IMR-90 (cell line): Measurements from ENCODE around the gene TFB2M.

Experiments used
- CEBPB ChIP-seq: IDR thresholded peaks from 2 replicates; pipeline ENCODE4 v1.6.1; 2012; ENCODE audit warnings: low read depth, low read length, improper control_type of control experiment
- TF ChIP-seq, protein P1 (sequence below): conservative IDR thresholded peaks from 2 replicates; pipeline ENCODE4 v1.5.1; 2012; ENCODE audit warnings: mild to moderate bottlenecking, low read depth, low read length, improper control_type of control experiment

DNA sequence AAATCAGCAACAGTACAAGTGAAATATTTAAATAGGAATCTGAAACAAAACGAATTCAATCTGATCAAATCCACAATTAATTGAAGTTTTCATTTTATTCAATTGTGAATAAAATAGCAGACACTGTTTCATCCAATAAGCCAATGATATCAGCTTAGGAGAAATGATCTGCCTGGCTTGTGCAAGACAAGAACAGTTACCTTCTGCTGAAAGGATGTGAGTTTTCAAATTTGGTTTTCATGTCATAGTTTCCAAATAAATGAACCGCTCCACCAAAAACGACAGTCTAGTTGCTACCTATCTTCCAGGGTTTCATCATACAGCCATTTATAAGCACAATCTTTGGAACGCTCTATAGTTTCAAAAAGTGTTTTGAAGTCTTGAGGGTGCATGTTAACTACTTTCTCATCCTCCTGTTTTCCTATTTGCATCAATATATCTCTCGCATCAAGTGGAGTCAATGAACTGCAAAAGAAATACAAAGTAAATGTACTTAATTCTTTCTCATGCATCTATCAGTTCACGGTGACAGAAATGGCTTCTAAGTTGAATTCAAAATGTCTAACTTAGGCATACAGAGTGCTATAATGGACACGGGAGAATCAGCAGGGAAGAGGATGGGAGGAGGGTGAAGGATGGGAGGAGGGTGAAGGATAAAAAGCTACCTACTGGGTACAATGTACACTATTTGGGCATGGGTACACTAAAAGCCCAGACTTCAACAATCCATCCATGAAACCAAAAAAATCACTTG lies 25.1 kb downstream of the TFB2M start:
- TF ChIP-seq, protein P1, sequence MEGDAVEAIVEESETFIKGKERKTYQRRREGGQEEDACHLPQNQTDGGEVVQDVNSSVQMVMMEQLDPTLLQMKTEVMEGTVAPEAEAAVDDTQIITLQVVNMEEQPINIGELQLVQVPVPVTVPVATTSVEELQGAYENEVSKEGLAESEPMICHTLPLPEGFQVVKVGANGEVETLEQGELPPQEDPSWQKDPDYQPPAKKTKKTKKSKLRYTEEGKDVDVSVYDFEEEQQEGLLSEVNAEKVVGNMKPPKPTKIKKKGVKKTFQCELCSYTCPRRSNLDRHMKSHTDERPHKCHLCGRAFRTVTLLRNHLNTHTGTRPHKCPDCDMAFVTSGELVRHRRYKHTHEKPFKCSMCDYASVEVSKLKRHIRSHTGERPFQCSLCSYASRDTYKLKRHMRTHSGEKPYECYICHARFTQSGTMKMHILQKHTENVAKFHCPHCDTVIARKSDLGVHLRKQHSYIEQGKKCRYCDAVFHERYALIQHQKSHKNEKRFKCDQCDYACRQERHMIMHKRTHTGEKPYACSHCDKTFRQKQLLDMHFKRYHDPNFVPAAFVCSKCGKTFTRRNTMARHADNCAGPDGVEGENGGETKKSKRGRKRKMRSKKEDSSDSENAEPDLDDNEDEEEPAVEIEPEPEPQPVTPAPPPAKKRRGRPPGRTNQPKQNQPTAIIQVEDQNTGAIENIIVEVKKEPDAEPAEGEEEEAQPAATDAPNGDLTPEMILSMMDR, result no peak
- no peak for TF ChIP-seq CEBPB
